HG02943 (cell line): ENCODE results near the gene NHERF1.

Source experiments
- ATAC-seq: cut with Tn5 transposase; IDR thresholded peaks from one replicate; pipeline ENCODE4 v1.9.1; 2021; ENCODE audit warnings: mild to moderate bottlenecking, low read depth, moderate library complexity; ENCODE audit not compliant: unreplicated experiment

Gene NHERF1

DNA sequence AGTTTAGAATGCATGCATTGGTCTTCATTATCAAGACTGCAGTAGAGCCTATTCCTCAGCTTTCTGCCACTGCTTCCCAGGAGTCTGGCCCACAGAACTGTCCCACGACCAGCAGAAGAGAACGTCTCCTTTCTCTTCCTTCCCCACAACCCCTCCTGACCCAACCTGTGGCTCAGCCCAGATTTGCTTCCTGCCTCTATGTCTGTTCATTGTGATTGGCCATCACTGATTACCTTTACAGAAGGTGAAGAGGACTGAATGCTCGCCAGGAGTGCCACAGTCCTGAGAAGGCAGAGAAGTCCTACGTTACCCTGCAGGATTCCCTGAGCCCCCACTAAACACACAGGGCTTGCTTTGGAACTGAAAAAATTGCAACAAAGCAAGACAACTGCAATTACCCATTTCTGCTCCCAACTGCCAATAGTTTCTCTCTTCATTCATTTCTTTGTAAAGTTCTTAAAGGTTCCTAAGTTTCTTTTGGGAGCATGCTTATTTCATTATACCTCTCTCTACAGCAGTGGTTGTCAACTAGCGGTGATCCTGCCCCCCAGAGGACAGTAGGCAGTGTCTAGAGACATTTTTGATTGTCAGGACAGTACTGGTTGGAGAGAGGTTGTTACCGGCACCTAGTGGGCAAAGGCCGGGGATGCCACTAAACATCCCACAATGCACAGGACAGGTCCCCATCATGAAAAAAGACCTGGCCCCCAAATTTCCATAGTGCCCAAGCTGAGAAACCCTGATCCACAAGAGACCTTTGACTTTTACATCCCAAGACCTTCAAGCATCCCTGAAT is 32.2 kb downstream of the NHERF1 start:
- ATAC-seq = no peak

DNA sequence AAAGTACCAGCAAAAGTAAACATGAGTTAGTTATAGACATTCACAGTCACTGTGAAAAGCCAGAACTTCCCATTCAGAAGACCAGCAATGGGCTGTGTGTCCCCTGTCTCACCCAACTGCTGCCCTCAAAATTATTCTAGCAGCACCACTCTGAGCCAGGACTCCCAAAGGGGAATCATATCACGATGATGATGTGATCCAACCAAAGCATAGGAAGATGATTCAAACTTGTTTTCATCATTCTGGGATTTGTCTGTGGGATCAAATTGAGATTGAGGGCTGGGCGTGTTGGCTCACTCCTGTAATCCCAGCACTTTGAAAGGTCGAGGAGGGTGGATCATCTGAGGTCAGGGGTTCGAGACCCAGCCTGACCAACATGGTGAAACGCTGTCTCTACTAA is 34.1 kb downstream of the NHERF1 start:
- no peak for ATAC-seq

- no peak for ATAC-seq
Observed at GRCh38 chr17:74784125-74784810, 35.8 kb downstream of the NHERF1 start.

- ATAC-seq = no peak
Observed at GRCh38 chr17:74785096-74785980, 36.9 kb downstream of the NHERF1 start.

DNA sequence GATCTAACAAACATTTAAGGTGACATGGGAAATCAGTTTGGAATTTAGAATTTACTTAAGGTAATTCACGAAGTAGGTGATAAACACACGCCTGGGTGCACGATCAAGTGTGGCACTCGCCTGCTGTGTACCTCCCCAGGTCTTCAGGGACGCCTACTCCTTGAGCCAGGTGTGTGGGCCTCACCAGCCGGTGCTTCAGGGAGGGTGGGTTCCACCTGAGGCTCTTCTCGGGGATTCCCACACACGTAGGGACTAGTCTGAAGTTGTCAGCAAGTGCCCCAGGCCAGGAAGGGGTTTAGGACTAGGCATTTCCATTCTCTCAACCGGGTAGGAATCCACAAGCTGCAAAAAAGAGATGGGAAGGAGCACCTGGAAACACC is 37.5 kb downstream of the NHERF1 start:
- no peak for ATAC-seq

DNA sequence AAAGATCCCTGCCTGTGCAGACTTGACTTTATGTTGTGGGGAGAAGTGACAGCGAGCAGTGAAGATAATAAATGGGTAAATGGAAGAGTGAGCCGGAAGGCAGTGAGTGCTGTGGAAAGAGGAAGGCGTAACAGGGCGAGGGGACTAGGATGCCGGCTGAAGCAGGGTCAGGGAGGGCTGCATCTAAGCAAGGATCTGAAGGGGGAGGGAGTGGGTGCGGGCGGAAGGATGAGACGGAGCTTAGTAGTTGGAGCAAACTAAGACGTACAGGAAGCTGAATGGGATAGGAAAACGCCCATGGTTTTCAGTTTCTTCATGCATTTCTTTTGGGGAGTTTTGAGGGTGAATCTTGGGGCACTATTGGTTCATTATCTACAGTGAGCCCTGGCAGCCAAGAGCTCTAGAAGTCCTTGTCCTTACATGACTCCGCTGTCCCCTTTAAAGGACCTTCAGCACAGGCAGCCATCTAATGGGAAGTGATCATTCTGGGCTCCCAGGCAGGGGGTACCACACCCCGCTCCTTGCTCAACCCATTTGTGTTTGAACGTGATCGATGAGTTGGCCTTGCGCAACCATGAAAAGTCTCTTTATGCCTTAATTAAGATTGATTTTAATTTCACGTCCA is 38.1 kb downstream of the NHERF1 start:
- ATAC-seq = no peak

GRCh38 chr17:74790161-74791058 is 42.0 kb downstream of the NHERF1 start:
- ATAC-seq = no peak

GRCh38 chr17:74792586-74793105 is 44.2 kb downstream of the NHERF1 start:
- ATAC-seq = no peak

- ATAC-seq = no peak
Observed at GRCh38 chr17:74795327-74796020, 47.0 kb downstream of the NHERF1 start.

GRCh38 chr17:74796211-74796610 is 47.8 kb downstream of the NHERF1 start:
- ATAC-seq = no peak

- no peak for ATAC-seq
Observed at GRCh38 chr17:74796866-74797265, 48.4 kb downstream of the NHERF1 start.

- ATAC-seq = no peak
Observed at GRCh38 chr17:74797824-74798223, 49.4 kb downstream of the NHERF1 start.

GRCh38 chr17:74798239-74798707 is 49.8 kb downstream of the NHERF1 start:
- no peak for ATAC-seq

DNA sequence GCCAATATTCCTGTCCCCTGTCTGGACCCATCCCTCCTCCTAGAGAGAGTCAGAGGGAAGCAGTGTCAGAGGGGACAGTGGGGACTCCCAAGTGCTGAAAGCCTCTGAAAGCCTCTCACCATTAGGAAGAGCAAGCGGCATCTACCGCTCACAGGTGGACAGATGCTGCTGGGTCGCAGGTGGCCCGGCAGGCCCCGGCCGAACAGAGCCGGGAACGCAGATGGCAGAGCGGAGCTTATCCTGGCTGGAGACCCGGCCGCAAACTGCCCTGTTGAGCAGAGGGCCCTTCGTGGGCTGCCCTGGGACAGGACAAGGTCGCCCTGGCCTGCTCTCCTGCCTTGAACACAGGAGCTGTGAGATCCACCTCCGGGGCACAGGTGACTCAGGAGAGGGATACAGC is 50.7 kb downstream of the NHERF1 start:
- ATAC-seq = no peak

GRCh38 chr17:74800531-74800930 is 52.1 kb downstream of the NHERF1 start:
- no peak for ATAC-seq

DNA sequence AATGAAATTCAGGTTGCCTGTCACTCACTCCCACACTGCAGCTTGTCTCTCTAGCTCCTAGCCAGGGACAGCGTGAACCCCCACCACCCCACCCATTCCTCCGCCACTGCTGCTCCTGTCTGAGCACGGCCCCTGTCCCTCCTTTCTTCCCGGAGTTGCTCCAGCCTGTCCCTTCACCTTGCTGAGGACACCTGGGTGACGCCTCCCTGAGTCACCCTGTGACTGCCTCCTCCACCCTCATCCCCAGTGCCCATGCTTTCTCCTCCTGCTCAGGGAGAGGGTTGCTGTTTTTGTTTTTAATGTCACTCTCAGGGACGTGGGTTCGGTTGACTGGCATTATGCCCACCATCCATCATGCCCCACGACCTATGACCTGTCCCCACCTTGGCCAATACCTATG is 53.5 kb downstream of the NHERF1 start:
- no peak for ATAC-seq

DNA sequence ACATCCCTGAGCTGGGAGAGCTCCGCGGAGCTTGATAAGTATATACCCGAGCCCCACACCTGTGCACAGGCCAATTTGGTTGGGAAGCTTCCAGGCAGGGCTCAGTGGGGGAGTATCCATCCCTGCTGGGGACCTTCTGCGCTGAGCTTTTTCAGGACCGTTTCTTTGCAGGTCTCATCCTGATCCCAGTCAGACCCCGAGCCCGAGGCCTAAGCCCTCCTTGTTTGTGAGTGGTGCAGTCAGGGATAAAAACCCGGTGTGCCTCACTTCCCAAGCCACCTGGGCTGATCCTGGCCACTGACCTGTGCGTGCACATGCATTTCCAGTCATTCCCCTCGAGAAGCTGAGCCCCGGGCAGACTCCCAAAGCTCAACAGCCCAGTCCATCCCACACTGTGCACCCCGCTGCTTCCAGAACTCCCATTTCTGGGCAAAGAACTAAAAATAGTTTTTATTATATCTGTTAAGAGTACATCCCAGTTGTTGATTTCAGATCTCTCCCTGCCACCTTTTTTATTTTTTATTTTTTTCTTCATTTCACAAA is 55.0 kb downstream of the NHERF1 start:
- no peak for ATAC-seq

- ATAC-seq = no peak
Observed at GRCh38 chr17:74803971-74804370, 55.5 kb downstream of the NHERF1 start.
